GM18508 (cell line): ENCODE measurements around the gene DHX30.
"Not testable (repeated sequence)": the region's sequence is repeated elsewhere in the genome, so short reads cannot be mapped to it uniquely, and the experiment has no call there.

ENCODE experiments used
- ATAC-seq: cut with Tn5 transposase; IDR thresholded peaks from one replicate; pipeline ENCODE4 v1.9.1; 2021; ENCODE audit warnings: moderate number of reproducible peaks; ENCODE audit not compliant: insufficient read depth, unreplicated experiment

The DHX30 gene

DNA sequence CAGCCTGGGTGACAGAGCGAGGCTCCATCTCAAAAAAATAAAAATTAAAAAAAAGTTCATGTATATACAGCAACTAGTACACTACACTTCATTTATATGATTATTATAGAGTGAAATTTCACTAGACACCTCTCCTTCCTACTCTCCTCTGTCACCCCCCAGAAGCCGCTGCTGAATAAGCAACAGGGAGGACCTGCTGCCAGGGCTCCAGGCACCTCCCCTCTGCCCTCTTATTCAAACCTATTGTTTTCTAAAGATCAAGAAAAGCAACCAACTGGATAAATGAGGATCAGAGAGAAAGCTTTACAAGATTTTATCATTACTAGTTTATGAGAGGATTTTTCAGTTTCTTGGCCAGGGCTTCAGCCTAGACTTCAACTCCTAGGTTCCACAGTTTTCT lies 71.5 kb downstream of the DHX30 start:
- ATAC-seq: no peak

GRCh38 chr3:47874913-47875312 lies 72.0 kb downstream of the DHX30 start:
- no peak for ATAC-seq

- ATAC-seq: no peak
Observed at GRCh38 chr3:47877290-47877689, 74.4 kb downstream of the DHX30 start.

DNA sequence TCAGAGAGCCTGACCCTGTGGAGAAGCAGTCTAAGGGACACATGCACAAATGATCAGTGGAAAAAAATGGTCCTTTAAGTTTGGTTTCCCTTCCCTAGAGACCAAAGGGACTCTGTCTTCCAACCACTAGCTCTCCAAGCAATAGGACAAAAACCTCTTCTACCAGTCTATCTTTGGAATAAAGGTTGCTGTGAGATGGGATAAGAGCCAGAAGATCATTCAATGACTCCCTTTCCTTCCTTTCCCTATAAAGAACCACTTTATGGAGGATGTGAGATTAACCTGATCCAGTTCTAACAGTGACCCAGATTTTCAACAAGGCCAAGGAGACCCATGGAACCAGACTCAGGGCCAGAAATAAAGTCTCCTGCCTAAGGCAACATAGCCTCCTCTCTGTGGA lies 74.8 kb downstream of the DHX30 start:
- no peak for ATAC-seq

GRCh38 chr3:47882338-47882737 lies 79.4 kb downstream of the DHX30 start:
- ATAC-seq: no peak

GRCh38 chr3:47884603-47885002 lies 81.7 kb downstream of the DHX30 start:
- ATAC-seq: no peak

GRCh38 chr3:47885168-47885567 lies 82.2 kb downstream of the DHX30 start:
- no peak for ATAC-seq

GRCh38 chr3:47887991-47888390 lies 85.1 kb downstream of the DHX30 start:
- not testable (repeated sequence) for ATAC-seq

DNA sequence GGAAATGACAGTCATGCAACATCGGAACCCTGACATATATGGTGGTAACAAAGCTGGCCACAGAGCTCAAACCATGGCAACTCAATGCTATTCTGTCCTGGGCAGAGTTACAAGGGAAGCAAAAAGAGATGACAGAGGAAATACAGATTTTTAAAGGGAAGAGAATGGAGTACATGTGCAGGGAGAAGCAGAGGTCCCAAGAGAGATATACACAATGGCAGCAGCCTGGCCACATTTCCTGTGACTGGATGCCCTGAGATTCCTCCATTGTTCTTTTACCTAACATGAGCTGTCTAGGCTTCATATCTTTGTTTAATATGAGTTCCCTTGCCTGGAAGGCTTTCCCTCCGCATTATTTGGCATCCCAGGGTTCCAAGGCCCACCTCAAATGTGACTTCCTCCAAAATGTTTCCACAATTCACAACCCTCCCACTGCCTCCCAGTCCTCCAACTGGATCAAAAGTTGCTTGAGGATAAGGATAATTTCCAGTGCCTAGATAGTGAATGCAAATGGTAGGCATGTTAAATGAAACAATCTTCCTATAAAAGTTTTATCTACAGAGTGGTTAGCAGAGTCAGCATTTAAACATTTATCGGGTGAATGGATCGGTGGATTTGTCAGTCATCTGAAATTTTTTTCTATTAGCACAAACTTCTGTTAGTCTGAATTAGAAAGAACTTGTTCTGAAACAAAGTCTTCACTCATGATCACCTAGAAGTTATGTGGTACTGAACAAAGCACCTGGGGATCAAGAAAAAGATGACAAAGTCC lies 86.2 kb downstream of the DHX30 start:
- no peak for ATAC-seq

DNA sequence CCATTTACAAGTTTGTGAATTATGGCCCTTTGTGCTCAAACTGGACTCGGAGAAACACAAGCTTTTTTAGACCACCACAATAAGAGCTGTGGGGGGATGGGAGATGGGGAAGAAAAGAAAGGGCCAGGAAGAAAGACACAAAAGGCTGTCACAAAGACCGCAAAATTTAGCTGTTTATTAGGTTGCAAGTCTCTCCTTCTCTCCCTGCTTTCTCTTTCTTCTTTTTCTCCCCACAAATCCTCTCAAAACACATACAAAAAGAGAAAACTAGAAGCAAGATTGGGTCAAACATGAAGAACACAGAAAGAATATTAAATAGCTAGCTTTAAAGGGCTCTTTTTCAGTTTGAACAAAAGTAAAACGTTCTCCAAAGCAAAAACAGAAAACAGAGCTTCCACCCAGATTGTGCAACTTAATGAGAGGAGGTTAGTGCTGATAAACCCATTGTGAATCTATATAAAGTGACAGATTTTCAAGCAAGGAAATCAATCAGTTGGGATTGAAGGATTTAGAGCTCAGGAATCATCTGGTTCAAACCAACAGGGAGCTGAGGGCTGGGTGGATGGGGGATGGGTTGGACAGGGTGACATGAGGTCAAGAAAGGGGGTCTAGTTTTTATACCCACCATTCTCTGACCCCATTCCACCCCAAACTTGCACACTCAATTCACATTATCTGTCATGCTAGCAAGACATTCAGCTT lies 87.3 kb downstream of the DHX30 start:
- no peak for ATAC-seq

DNA sequence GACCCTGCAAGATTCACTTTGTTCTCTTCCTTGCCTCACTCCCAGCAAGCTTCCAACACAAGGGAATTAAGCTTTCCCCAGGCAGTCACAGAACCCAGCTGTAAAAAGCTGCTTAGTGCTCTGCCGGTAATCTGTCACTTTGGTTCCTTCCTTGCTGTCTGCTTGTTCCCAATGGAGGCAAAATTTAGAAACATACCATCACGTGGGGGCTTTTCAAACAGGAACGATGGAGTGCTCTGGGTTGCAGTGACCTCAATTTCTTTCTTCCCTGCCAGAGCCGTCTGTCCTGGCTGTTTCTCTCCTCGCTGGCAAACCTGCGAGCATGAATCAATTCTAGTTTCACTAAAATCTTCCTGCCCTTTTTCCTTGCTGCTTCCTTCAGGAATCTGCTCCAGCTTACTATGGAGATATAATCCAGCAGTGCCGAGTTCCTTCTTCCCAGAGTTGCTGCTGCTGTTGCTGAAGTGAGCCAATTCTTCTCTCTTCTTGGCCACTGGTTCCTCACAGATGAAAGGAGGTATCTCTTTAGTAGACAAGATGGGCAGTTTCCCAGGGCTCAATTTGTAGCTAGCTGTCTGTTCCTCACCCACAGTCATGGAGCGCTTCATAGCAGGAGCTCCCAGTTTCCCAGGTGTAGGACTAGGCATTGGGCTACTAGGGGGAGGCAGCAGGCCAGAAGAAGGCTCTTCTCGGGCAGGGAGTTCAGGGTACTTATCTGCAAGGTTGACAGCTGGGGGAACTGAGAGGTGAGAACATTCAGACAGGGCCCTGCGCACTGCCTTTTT lies 88.1 kb downstream of the DHX30 start:
- ATAC-seq: no peak

DNA sequence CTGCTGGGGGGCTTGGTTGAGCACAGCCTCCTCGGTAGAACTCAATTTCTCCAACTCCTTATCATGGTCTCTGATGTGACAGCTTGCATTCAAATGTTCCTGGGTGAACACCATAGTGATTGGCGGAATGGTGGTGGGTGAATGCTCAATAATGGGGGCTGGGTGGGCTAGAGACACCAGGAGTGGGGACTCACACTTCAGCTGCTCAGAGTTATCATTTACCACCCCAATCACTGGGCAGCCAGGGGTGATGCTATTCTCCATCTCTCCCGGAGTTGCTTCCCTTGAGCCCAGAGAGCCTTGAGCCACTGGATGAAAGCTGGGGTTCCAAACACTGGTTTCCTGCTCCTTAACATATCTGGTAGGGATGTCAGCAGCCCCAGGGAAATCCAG lies 88.7 kb downstream of the DHX30 start:
- no peak for ATAC-seq

GRCh38 chr3:47892286-47893040 lies 89.5 kb downstream of the DHX30 start:
- ATAC-seq: no peak

GRCh38 chr3:47895241-47895640 lies 92.3 kb downstream of the DHX30 start:
- ATAC-seq: no peak

- ATAC-seq: no peak
Observed at GRCh38 chr3:47896736-47897135, 93.8 kb downstream of the DHX30 start.

DNA sequence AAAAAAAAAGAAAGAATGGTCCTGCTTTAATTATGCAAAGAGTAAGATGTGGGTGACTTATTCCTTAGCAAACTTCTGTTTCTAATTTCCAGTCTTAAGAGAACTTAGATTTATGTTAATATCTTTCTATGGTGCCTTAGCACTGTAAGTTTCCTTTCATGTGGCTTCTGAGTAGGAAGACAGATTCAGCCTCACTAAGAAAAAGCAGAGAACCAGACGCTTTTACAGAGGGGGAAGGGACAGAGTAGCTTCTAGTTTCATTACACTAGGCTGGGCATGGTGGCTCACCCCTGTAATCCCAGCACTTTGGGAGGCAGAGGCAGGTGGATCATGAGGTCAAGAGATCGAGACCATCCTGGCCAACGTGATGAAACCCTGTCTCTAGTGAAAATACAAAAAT lies 95.0 kb downstream of the DHX30 start:
- no peak for ATAC-seq

DNA sequence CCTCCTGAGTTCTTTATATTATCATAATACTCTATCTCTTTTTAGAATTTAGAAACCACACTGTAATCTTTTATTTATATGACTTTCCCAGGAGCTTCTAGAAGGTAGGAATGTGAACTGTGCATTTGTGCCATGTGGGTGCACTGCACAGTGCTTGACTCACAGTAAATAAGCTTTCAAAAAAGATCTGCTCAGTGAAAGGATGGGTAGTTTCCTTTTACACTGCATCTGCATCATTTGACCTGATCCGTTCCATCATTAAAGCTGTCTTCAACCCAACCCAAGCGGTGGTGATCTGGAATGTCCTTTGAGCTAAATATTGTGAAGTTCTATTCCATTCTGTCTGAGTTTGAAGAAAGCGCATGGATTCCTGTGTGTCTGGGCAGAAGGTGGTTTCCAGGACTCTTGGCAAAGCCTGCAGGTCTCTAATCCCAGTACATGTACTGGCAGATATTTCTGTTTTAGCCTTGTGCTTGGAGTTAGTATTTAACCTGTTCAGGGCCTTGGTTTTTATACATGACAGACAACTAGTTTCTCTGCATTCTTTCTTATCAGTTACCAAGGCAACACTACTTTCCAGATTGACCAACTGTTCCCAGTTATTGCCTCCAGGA lies 96.7 kb downstream of the DHX30 start:
- ATAC-seq: no peak
